ENCODE measurements around the gene INTS1.

Gene INTS1

GRCh38 chr7:1488016-1488415 lies 16.2 kb downstream of the INTS1 start:
- H3K4me2 ChIP-seq: no peak overlapping the region
- H3K36me3 ChIP-seq (ENCODE audit: insufficient read depth): 0 out of 2 replicates have a peak, but pooled peaks cover 4% of the 10 kb centered on the region
- no peaks in the 10 kb centered on the region for H3K79me2 ChIP-seq (ENCODE audit: insufficient read depth, low read depth)
- no peaks in the 10 kb centered on the region for H4K20me1 ChIP-seq (ENCODE audit: insufficient read depth)
- H3K4me3 ChIP-seq (IDR thresholded peaks at IDR 0.05; ENCODE audit: insufficient read depth, low read depth, low read length): no peak overlapping the region
- no peak for TF ChIP-seq CTCF (conservative IDR thresholded peaks at IDR 0.05; ENCODE audit: low read depth, low read length)
- no peaks in the 10 kb centered on the region for H3K27me3 ChIP-seq (ENCODE audit: insufficient read depth, low read depth)
- H3K27ac ChIP-seq: no peak overlapping the region
- no peak overlapping the region for H2AFZ ChIP-seq (ENCODE audit: low read depth)
- H3K4me1 ChIP-seq (ENCODE audit: low read depth, poor library complexity, severe bottlenecking): no peaks in the 10 kb centered on the region
- no peak overlapping the region for H3K9ac ChIP-seq

- no peak for TF ChIP-seq CTCF (conservative IDR thresholded peaks at IDR 0.05; ENCODE audit: low read depth, low read length)
- no peaks in the 10 kb centered on the region for H3K4me1 ChIP-seq (ENCODE audit: low read depth, poor library complexity, severe bottlenecking)
- H3K36me3 ChIP-seq (ENCODE audit: insufficient read depth): 0 out of 2 replicates have a peak, but pooled peaks cover 4% of the 10 kb centered on the region
- H3K9ac ChIP-seq: no peak overlapping the region
- H2AFZ ChIP-seq (ENCODE audit: low read depth): no peak overlapping the region
- H3K27me3 ChIP-seq (ENCODE audit: insufficient read depth, low read depth): no peaks in the 10 kb centered on the region
- no peak overlapping the region for H3K4me3 ChIP-seq (IDR thresholded peaks at IDR 0.05; ENCODE audit: insufficient read depth, low read depth, low read length)
- H3K27ac ChIP-seq: no peak overlapping the region
- H4K20me1 ChIP-seq (ENCODE audit: insufficient read depth): no peaks in the 10 kb centered on the region
- no peak overlapping the region for H3K4me2 ChIP-seq
- no peaks in the 10 kb centered on the region for H3K79me2 ChIP-seq (ENCODE audit: insufficient read depth, low read depth)
Measured at GRCh38 chr7:1487466-1487865, 16.7 kb downstream of the INTS1 start.

GRCh38 chr7:1486571-1486970 lies 17.6 kb downstream of the INTS1 start:
- H3K79me2 ChIP-seq (ENCODE audit: insufficient read depth, low read depth): no peaks in the 10 kb centered on the region
- H3K27ac ChIP-seq: no peak overlapping the region
- H3K9ac ChIP-seq: no peak overlapping the region
- TF ChIP-seq CTCF (conservative IDR thresholded peaks at IDR 0.05; ENCODE audit: low read depth, low read length): no peak
- no peaks in the 10 kb centered on the region for H4K20me1 ChIP-seq (ENCODE audit: insufficient read depth)
- no peak overlapping the region for H3K4me2 ChIP-seq
- H3K4me3 ChIP-seq (IDR thresholded peaks at IDR 0.05; ENCODE audit: insufficient read depth, low read depth, low read length): no peak overlapping the region
- H3K36me3 ChIP-seq (ENCODE audit: insufficient read depth): 0 out of 2 replicates have a peak, but pooled peaks cover 4% of the 10 kb centered on the region
- no peak overlapping the region for H2AFZ ChIP-seq (ENCODE audit: low read depth)
- no peaks in the 10 kb centered on the region for H3K27me3 ChIP-seq (ENCODE audit: insufficient read depth, low read depth)
- no peaks in the 10 kb centered on the region for H3K4me1 ChIP-seq (ENCODE audit: low read depth, poor library complexity, severe bottlenecking)

- no peaks in the 10 kb centered on the region for H4K20me1 ChIP-seq (ENCODE audit: insufficient read depth)
- TF ChIP-seq CTCF (conservative IDR thresholded peaks at IDR 0.05; ENCODE audit: low read depth, low read length): no peak
- H3K27ac ChIP-seq: no peak overlapping the region
- no peaks in the 10 kb centered on the region for H3K27me3 ChIP-seq (ENCODE audit: insufficient read depth, low read depth)
- no peak overlapping the region for H3K4me3 ChIP-seq (IDR thresholded peaks at IDR 0.05; ENCODE audit: insufficient read depth, low read depth, low read length)
- 0 out of 2 replicates have a peak, but pooled peaks cover 4% of the 10 kb centered on the region for H3K36me3 ChIP-seq (ENCODE audit: insufficient read depth)
- H3K4me2 ChIP-seq: no peak overlapping the region
- H3K4me1 ChIP-seq (ENCODE audit: low read depth, poor library complexity, severe bottlenecking): no peaks in the 10 kb centered on the region
- no peak overlapping the region for H2AFZ ChIP-seq (ENCODE audit: low read depth)
- no peak overlapping the region for H3K9ac ChIP-seq
- H3K79me2 ChIP-seq (ENCODE audit: insufficient read depth, low read depth): no peaks in the 10 kb centered on the region
Measured at GRCh38 chr7:1485156-1485555, 19.0 kb downstream of the INTS1 start.
